HG02943 (cell line): ENCODE measurements around the gene CDC37.
"Not testable (repeated sequence)": the region's sequence is repeated elsewhere in the genome, so short reads cannot be mapped to it uniquely, and the experiment has no call there.

Experiments used
- ATAC-seq: cut with Tn5 transposase; IDR thresholded peaks from one replicate; pipeline ENCODE4 v1.9.1; 2021; ENCODE audit warnings: mild to moderate bottlenecking, low read depth, moderate library complexity; ENCODE audit not compliant: unreplicated experiment

CDC37 gene

GRCh38 chr19:10420444-10421239, 17.3 kb upstream of the CDC37 start, which contains the start of gene PDE4A:
PDE4A (plus strand) TSS chr19:10420538; CDS start chr19:10420765, 227 bp downstream.
- no peak for ATAC-seq

DNA sequence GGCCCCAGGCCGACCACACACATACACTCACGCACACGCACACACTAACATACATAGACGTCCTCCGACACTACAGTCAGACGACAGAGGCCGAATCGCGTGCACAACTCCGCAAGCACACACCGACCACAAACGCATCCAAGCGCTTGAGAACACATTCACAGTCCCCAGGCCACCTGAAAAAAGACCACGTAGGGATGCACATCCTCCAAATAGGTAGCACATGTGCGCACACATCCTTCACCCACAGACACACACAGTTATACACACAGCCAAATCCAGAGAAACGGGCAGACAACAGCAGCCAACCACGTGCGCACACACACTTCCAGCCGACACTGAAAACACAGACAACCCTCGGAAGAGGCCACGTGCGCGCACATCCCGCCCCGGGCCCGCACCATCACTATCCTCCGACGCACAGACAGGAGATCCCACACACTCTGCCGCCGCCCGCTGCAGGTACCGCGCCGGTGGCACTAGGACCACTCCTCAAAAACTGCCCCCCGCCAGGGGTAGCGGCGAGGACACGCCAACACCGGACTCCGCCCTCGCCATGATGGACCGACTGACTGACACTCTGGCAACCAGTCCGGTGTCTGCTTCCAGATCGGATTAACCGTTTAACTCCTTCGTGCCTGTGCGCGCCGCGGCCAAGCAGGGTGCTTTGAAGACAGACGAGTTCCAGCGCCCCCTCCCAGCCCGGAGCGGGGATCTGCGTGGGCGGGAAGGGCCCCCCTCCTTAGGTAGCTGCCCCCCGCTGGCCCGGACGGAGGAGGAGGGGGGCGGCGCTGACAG, 16.5 kb upstream of the CDC37 start:
- ATAC-seq, result no peak

GRCh38 chr19:10419200-10419645, 15.9 kb upstream of the CDC37 start:
- ATAC-seq, result no peak

GRCh38 chr19:10418485-10419199, 15.3 kb upstream of the CDC37 start:
- no peak for ATAC-seq

DNA sequence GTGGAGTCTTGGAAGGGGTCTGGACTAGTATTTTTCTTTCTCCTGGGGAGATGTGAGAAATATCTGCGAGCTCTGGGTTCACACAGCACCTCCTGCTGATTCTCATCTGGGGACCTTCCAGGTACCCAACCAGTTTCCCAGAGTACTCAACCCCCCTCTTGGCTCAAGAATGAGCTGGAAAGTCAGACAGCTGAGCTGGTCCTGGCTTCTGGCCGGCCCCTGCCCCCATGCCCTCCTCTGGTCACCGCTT, 14.8 kb upstream of the CDC37 start:
- ATAC-seq, result no peak

GRCh38 chr19:10417541-10418234, 14.3 kb upstream of the CDC37 start:
- no peak for ATAC-seq

- peak; percentile 44 for ATAC-seq
Observed at GRCh38 chr19:10416380-10417257, 13.3 kb upstream of the CDC37 start.

DNA sequence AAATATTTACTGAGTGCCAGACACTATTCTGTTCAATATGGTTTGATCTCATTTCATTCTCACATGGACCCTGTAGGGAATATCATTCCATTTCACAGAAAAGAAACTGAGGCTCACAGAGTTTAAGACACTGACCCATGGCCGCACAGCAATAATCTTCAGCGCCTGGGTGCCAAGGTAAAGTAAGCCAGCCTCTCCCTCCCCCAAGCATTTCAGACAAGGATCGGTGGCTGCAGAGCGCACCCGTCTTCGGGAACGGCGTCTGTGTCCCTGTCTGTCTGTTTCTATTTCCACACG, 12.7 kb upstream of the CDC37 start:
- ATAC-seq, result no peak

DNA sequence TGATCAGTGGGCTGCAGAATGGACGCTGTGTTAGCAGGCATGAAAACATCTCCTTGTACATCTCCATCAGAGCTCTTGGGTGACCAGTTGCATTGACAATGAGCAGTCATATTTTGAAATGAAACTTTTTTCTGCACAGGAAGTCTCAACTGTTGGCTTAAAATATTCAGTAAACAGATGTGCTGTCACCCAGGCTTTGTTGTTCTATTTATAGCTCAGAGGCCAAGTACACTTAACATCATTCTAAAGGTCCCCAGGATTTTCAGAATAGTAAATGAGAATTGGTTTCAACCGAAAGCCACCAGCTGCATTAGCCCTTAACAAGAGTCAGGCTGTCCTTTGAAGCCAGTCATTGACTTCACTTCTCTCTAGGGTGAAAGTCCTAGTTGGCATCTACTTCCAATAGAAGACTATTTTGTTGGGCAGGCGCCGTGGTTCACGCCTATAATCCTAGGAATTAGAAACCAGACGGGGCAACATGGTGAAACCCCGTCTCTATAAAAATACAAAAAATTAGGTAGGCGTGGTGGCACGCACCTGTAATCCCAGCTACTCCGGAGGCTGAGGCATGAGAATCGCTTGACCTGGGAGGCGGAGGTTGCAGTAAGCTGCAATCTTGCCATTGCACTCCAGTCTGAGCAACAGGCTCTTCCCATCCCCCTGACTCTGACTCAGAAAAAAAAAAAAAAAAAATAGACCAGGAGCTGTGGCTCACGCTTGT, 9.1 kb upstream of the CDC37 start:
- ATAC-seq, result peak; percentile 60

DNA sequence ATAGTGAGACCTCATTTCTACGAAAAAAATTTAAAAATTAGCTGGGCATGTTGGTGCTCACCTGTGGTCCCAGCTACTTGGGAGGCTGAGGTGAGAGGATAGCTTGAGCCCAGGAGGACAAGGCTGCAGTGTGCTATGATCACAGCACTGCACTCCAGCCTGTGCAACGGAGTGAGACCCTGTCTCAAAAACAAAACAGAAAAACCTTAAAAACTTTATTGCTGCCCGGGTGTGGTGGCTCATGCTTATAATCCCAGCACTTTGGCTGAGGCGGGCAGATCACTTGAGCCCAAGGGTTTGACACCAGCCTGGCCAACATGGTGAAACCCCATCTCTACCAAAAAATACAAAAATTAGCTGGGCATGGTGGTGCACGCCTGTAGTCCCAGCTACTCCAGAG, 7.9 kb upstream of the CDC37 start:
- ATAC-seq, result not testable (repeated sequence)

GRCh38 chr19:10408511-10409283, 5.4 kb upstream of the CDC37 start:
- ATAC-seq, result no peak

DNA sequence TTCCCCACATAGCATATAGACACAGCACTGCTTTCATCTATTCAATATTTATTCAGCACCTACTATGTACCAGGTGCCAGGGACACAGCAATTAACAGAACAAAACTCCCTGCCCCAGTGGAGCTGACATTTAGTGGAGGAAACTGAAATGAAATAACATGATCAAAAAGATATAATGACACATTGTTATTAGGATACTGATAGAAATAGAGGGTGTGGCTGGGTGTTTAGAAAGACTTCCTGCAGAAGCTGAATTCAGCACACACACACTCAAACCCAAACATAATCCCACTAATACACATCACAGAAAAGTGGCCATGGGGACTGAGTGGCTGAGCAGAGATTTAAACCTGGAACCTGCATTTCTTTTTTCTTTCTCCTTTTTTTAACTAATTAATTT, 3.8 kb upstream of the CDC37 start:
- ATAC-seq, result no peak

DNA sequence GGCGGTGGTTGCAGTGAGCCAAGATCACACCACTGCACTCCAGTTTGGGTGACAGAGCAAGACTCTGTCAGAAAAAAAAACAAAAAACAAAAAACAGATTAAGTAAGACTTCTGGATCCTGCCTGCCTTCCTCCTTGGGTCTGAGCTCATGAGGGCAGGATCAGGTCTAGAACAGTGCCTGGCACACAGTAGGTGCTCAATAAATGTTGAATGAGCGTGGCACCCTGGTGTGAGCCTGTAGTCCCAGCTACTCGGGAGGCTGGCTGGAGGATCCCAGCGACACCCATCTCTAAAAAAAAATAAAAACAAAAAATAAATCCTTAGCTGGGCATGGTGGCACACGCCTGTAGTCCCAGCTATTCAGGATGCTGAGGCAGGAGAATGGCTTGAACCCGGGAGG, 2.8 kb upstream of the CDC37 start:
- no peak for ATAC-seq

DNA sequence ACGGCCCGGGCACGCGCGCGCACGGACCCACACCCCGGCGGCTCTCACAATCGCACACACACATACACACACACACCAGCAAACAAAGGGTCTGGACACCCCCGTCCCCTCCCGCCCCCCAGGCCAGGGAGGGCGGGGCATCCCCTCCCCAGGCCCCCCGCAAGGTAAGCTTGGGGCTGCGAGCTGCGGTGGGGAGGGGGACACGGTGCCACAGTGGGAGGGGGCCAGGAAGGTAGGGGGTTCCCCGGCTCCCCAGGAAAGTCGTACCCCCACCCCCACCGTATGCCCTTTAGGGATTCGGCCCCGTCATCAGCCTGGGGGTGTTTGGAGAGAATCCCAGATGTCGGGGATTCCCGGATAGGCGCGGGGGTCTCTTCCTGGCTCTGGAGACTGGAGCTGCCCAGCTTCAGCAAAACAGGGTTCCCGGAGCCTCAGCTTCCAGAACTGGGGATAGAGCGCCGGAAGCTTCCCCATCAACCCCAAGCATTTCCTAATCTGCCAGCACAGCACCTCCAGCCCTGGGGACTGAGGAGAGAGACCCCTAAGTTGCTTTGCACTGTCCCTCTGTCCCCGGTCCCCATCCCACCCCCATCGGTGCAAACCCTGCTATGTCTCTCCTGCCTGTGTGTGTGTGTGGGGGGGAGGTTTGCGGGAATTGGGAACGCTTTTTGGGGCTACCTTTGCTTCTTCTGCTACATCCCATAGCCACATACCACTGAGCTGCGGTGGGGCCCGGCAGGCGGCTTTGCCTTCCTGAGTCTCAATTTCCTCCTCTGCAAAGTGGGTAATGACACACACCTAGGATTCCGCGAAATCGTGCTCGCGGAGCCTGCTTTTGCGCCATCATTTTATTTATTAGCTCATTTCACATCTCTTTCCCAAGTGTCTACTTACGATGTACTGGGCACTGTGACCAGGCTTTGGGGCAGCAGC, 1.8 kb upstream of the CDC37 start:
- no peak for ATAC-seq

DNA sequence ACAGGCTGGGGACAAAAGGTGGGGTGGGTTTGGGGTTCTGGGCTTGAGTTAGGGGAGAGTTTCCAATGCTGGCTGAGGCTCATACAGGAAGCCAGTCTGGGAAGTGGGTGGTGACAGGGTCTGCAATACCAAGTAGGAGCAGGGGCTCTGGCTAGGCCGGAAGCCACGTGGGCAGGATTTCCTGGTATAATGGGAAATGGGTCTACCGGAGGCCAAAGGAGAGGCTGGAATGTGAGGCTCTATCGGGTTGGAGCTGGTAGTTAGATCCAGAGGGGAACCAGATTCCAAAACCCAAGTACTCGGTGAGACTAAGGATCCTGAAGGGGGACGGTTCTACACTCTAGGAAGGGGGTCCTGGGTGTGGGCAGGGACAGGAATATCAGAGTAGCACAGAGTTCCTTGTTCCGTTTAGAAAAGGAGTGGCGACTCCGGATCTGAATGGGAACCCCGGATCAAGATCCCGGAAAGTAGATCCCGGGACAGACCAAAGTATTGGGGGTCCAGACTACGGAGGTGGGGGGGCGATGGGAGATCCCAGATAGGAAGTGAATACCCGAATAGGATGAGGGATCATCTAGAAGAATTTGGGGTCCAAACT, 802 bp downstream of the CDC37 start:
- ATAC-seq, result no peak

DNA sequence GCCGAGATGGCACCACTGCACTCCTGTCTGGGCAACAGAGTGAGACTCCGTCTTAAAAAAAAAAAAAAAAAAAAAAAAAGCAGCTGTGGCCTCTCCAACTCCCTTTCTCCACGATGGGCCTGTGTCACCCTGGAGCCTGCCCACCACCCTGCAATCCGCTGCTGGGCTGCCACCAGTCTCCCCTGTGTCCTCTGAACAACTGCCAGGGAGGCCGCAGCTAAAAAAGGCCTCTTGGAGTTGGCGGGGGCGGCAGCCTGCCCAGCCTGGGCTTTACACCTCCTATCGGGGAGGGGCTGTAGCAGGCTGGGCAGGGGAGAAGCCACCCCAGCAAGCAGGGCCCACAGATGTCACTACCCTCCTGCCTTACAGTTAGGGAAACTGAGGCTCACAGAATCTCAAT, 3.5 kb downstream of the CDC37 start:
- ATAC-seq, result no peak

DNA sequence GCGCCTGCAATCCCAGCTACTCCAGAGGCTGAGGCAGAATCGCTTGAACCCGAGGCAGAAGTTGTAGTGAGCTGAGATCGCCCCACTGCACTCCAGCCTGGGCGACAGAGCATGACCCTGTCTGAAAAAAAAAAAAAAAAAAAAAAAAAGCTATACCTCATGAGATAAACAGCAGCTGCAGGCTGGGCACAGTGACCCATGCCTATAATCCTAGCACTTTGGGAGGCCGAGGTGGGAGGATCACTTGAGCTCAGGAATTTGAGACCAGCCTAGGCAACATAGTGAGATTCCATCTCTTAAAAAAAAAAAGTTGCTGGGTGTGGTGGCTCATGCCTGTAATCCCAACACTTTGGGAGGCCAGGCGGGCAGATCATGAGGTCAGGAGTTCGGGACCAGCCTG, 4.0 kb downstream of the CDC37 start:
- ATAC-seq, result not testable (repeated sequence)
